ENCODE data around the gene SSR3. TPM values are rescaled to one million over a fixed set of nuclear protein-coding genes. Genes with fewer than 3 reads are reported as not detected.
A peak's percentile ranks its signal among the peaks of the same experiment; 100 is the strongest.

Gene SSR3
- total and polyA plus RNA-seq, 9 of the 15 experiments (the other 6 are each of a cell fraction or from before 2014, with no cell fraction given), result 104 to 464 (median 307) TPM

GRCh38 chr3:156581033-156581432, 26.1 kb upstream of the SSR3 start (continued):
- TF ChIP-seq CREB3L1 (IDR thresholded peaks at IDR 0.05; ENCODE audit: borderline replicate concordance, low read depth) (no peak), ARHGAP35 (IDR thresholded peaks at IDR 0.05; ENCODE audit: partially characterized antibody) (no peak), RFX5 (IDR thresholded peaks at IDR 0.05; ENCODE audit: low read depth, low read length) (no peak), ATF3 (IDR thresholded peaks at IDR 0.05) (no peak), ATF3 (CRISPR knock-in tag; conservative IDR thresholded peaks at IDR 0.05) (no peak), ZBTB9 (CRISPR knock-in tag; IDR thresholded peaks at IDR 0.05) (no peak)

GRCh38 chr3:156579427-156579851, 24.5 kb upstream of the SSR3 start:
- peak; percentile 70 for FAIRE-seq
- Histone ChIP-seq H2AFZ (ENCODE audit: low read depth, low read length) (peak overlapping the region; percentile 80), H3K27me3 (ENCODE audit: control insufficient read depth in 2 of 2, insufficient read depth in 2 of 2, low read length in 2 of 2) (no peaks in the 10 kb centered on the region), H3K4me2 (ENCODE audit: insufficient read depth, low read length) (peak overlapping the region; percentile 52), H3K36me3 (ENCODE audit: control insufficient read depth, insufficient read depth, low read length) (no peaks in the 10 kb centered on the region; the same call in 2 of the 3 replicates), H3K79me2 (ENCODE audit: control insufficient read depth, insufficient read depth, low read length) (no peaks in the 10 kb centered on the region), H3K9me1 (ENCODE audit: control insufficient read depth, insufficient read depth, low read length) (no peaks in the 10 kb centered on the region), H3K4me1 (replicated peaks in 1 of 2; ENCODE audit: control insufficient read depth in 2 of 2, insufficient read depth in 2 of 2, low read length in 2 of 2) (peaks cover 3 to 38% of the 10 kb centered on the region in 2 experiments; a peak in 4 of 5 replicates), H3K9ac (ENCODE audit: insufficient read depth in 1 of 2, low read depth in 2 of 2, low read length in 2 of 2) (peak overlapping the region in 1 of 2 experiments; percentile 66; a peak in 2 of 4 replicates), H4K20me1 (replicated peaks; ENCODE audit: control insufficient read depth, insufficient read depth, low read length) (no peaks in the 10 kb centered on the region), H3K4me3 (no peak overlapping the region; the same call in 1 of the 2 replicates), H3K9me3 (replicated peaks; ENCODE audit: control insufficient read depth, insufficient read depth, low read depth, low read length) (no peaks in the 10 kb centered on the region), H3K27ac (ENCODE audit: extremely low read depth, low read depth, low read length) (peak overlapping the region; percentile 74)
- POLR2A ChIA-PET, result interaction anchor here (0.5 to 1.4 kb wide), 7 partner anchors 10 to 42 kb away, joined by 3 to 12 read pairs (median 3); partner anchors contain the start of gene SSR3
- intact Hi-C loops (cut with micrococcal nuclease), result loop anchor here (1.0 to 2.0 kb wide), 2 partner anchors 25 to 26 kb away; partner anchors contain the start of gene SSR3
- WGBS (ENCODE audit: insufficient coverage, low coverage, missing lambda C conversion rate), result 0% methylated on average over 2 of the region's 2 CpGs
- in situ Hi-C loops (cut with MboI), result no loop called here
- ATAC-seq, result peak; percentile 87
- CTCF ChIA-PET (ENCODE audit: low intra/inter-chr PET ratio), result interaction anchor here (0.6 to 0.7 kb wide), 2 partner anchors 10 to 558 kb away, joined by 4 read pairs; no protein-coding TSS in a partner anchor
- DNase-seq (ENCODE audit: extremely low read depth in 1 of 4, low spot score in 3 of 4), result peak; percentile 24 to 86 (median 52)
- BruUV-seq (replicated peaks), result no TSS peak
- TF ChIP-seq ZNF584 (CRISPR knock-in tag; IDR thresholded peaks at IDR 0.05; ENCODE audit: low read depth) (0 out of 2 replicates have a peak, but pooled peaks have one; percentile 45), SRF (CRISPR knock-in tag; IDR thresholded peaks at IDR 0.05) (peak in 1 of 2 experiments; percentile 89; a peak in 2 of 4 replicates), THAP12 (CRISPR knock-in tag; IDR thresholded peaks at IDR 0.05) (no peak), ZNF79 (CRISPR knock-in tag; IDR thresholded peaks at IDR 0.05; ENCODE audit: low read depth) (no peak), E2F6 (IDR thresholded peaks at IDR 0.05; ENCODE audit: borderline replicate concordance in 1 of 2, extremely low read depth in 1 of 2, insufficient read depth in 1 of 2, insufficient read length in 1 of 2, low read depth in 1 of 2, low read length in 1 of 2, poor library complexity in 1 of 2, severe bottlenecking in 1 of 2) (no peak)
